ENCODE measurements around the gene CELSR1.

GRCh38 chr22:46473021-46473779 lies 64.2 kb downstream of the CELSR1 start:
- TF ChIP-seq CTCF (IDR thresholded peaks at IDR 0.05): no peak
- TF ChIP-seq POLR2A (IDR thresholded peaks at IDR 0.05): no peak

Data from thyroid gland (tissue), 4 donors.